GM18502 (cell line): ENCODE results near the gene KIF6.
A peak's percentile ranks its signal among the peaks of the same experiment; 100 is the strongest.
"Not testable (repeated sequence)": the region's sequence is repeated elsewhere in the genome, so short reads cannot be mapped to it uniquely, and the experiment has no call there.

Experiments used
- ATAC-seq: cut with Tn5 transposase; IDR thresholded peaks from one replicate; pipeline ENCODE4 v1.9.1; 2021; ENCODE audit warnings: mild to moderate bottlenecking; ENCODE audit not compliant: unreplicated experiment, poor library complexity

KIF6 gene

GRCh38 chr6:39724787-39725631 lies at the start of gene KIF6:
Gene KIF6, minus strand, starts transcription at chr6:39725408. Its CDS starts 98 bp downstream, at chr6:39725310.
- ATAC-seq, result peak; percentile 99

- ATAC-seq, result no peak
Measured at GRCh38 chr6:39773782-39774181, 48.6 kb upstream of the KIF6 start.

- ATAC-seq, result no peak
Measured at GRCh38 chr6:39772559-39773273, 47.5 kb upstream of the KIF6 start.

GRCh38 chr6:39770446-39770845 lies 45.2 kb upstream of the KIF6 start:
- no peak for ATAC-seq

- no peak for ATAC-seq
Measured at GRCh38 chr6:39769012-39769411, 43.8 kb upstream of the KIF6 start.

- no peak for ATAC-seq
Measured at GRCh38 chr6:39765508-39766065, 40.4 kb upstream of the KIF6 start.

- ATAC-seq, result no peak
Measured at GRCh38 chr6:39760226-39760952, 35.2 kb upstream of the KIF6 start.

GRCh38 chr6:39758905-39759605 lies 33.8 kb upstream of the KIF6 start:
- no peak for ATAC-seq

GRCh38 chr6:39756582-39756981 lies 31.4 kb upstream of the KIF6 start:
- ATAC-seq, result no peak

- no peak for ATAC-seq
Measured at GRCh38 chr6:39755231-39755630, 30.0 kb upstream of the KIF6 start.

GRCh38 chr6:39754514-39755115 lies 29.4 kb upstream of the KIF6 start:
- ATAC-seq, result no peak

GRCh38 chr6:39753725-39754045 lies 28.5 kb upstream of the KIF6 start:
- ATAC-seq, result no peak

- ATAC-seq, result peak; percentile 47
Measured at GRCh38 chr6:39752835-39753724, 27.9 kb upstream of the KIF6 start.

- no peak for ATAC-seq
Measured at GRCh38 chr6:39746795-39747194, 21.6 kb upstream of the KIF6 start.

GRCh38 chr6:39733704-39734103 lies 8.5 kb upstream of the KIF6 start:
- ATAC-seq, result no peak

GRCh38 chr6:39731565-39731964 lies 6.4 kb upstream of the KIF6 start:
- no peak for ATAC-seq

GRCh38 chr6:39729945-39730344 lies 4.7 kb upstream of the KIF6 start:
- ATAC-seq, result no peak

- no peak for ATAC-seq
Measured at GRCh38 chr6:39725632-39725997, 407 bp upstream of the KIF6 start.

- ATAC-seq, result not testable (repeated sequence)
Measured at GRCh38 chr6:39723350-39723749, 1.9 kb downstream of the KIF6 start.
